ENCODE results near the gene HFE.

The HFE gene

DNA sequence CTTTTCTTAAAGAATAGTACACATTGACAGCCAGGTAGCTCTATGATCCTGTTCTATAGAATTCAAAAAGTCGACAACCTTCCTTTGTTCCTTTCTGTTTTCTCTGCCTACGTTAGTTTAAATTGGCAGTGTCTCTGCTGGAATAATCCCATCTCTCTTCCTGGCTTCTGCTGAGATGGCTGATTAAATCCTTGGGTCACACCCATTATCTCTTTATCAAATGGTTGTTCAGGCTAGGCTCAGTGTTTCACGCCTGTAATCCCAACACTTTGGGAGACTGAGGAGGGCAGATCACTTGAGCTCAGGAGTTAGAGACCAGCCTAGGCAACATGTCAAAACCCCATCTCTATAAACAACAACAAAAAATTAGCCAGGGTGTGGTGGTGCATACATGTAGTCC, 44.4 kb downstream of the HFE start:
- no peak for DNase-seq (ENCODE audit: low read depth in 2 of 2)

DNA sequence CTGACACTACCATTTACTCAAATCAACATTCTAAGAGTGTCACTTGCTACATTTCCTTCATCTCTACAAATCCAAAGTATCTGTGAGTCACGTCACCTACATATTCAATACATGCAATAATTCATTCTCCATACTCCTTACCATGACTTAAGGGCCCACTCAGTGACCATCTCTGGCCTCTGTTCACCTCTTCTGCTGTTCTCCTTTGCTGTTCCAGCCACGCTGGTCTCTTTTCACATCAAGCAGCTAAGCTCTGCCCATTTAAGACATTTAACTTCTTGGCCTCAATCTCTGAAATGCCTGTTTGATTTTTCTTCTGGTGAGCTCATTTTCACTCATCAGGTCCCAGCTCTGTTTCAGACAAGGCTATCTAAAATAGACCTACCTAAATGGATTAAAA, 46.5 kb downstream of the HFE start:
- no peak for DNase-seq (ENCODE audit: low read depth in 2 of 2)

DNA sequence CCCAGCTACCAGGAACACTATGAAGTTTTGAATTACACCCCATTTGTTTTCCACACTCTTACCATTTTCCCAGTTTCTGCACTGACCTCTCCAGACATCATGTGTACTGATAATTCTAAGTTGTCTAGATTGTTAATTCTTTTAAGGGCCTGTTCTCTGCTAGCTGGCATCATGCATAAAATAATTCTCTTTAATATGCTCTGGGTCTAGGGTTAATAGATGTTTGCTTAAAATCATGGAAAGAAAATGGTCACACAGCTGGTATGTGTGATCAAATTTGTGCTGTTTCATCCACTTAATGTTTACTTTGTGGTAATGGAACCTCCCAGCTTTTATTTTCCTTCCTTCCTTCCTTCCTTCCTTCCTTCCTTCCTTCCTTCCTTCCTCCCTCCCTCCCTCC, 49.1 kb downstream of the HFE start:
- DNase-seq (ENCODE audit: low read depth in 2 of 2) = no peak

DNA sequence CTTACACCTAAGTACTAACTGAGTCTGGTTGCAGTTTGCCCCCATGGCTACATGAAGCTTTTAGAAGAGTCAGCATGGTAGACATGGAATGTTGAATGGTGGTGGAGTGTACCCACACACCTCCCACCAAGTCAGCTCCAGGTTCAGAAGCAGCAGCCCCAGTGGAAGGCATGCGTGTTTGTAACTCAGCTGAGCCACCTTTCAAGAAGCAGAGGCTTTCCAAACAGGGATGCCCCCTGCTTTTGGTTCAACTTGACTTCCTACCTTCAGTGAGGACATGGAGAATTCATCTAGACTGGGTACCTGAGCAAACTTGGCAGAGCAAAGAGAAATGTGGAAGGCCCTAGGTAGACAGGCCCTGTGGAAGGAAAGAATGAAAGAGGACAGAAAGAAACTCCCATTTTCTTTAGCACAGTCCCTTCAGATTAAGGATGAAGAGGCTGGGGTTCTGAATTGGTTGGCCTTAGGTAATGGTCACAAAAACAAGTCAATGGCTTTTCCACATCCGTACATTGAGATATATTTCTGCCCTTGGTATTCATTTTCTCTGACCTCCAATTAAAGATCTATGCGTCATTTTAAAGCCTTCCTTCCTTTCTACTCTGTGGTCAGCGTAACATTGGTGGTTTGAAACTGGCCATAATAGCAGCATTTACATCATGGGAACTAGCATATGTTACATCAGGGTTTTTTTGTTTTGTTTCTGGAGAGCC, 53.2 kb downstream of the HFE start:
- DNase-seq (ENCODE audit: low read depth in 2 of 2) = no peak

DNA sequence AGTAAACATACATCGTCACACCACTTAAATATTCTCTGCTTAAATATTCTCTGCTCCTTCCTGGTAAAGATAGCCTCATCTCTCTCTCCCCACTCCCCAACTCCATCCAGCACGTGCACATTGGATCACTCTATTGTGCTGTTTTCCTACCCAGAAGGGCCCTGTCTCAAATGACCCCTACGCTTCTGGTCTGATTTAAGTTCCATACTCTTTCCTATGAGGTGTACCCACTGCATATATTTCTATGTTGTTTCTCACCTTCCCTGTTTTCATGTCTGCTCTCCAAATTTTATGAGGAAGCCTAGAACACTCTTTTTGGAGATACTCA, 53.7 kb downstream of the HFE start:
- no peak for DNase-seq (ENCODE audit: low read depth in 2 of 2)

DNA sequence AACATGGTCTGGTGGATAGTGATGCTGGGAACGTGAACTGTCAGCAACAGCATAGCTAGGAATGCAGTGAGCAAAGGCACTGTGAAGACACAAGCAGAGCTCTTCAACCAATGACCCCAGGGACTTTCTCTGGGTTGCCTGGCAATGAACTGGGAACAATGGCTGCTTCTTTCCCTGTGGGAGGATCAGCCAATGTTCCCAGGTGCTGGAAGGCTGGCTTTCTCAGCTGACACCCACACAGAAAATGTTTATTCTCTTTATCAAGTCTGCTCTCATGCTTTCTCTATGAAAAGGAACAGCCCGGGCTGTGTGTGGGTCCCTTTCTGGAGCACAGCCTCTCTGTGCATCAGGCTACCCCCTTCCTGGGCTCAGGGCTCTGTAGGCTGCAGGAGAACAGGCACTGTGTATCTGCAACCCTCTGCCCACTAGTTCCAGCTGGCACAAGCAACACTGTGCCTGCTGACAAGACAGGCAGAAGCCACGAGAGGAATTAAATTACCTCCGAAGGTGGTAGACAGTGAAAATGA, 54.2 kb downstream of the HFE start:
- no peak for DNase-seq (ENCODE audit: low read depth in 2 of 2)

DNA sequence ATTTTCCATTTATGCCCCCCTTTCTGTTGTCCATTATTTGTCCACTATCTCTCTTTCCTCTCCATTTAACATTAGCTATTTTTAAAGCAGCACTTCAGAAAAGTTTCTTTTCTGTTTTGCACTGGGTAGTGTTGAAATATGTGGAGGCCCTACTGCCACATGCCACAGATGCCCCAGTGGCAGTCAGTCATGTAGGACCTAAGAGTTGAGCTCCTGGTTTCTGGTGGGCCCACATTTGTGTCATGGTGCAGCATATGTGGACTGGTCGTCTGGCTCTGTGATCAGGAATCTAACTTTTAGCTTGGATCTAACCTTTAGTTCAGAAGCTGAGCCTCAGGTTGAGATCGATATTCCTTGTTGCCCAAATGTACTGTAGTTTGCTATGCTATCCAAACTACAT, 54.8 kb downstream of the HFE start:
- no peak for DNase-seq (ENCODE audit: low read depth in 2 of 2)

Data from activated CD8-positive, alpha-beta memory T cell treated with anti-CD3 and anti-CD28 coated beads for 4 hours (primary cell).